ENCODE data around the gene PLEKHA8. TPM values are rescaled to one million over a fixed set of nuclear protein-coding genes. Genes with fewer than 3 reads are reported as not detected.

The PLEKHA8 gene
- total RNA-seq, 1 donor from 2014 or later = 62.1 TPM

DNA sequence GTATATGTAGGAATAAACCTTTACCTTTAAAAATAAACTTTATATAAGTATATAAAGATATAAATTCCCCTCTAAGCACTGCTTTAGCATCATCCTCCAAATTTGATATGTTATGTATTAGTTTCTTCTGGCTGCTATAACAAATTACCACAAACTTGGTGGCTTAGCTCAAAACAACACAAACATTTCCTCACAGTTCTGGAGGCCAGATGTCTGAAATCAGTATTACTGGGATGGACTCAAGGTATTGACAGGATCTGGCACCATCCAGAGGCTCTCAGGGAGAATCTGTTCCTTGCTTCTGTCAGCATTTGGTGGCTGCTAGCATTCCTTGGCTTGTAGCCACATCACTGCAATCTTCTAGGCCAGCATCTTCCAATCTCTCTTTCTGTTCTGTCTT, 31.9 kb upstream of the PLEKHA8 start:
- Mint-ChIP-seq H3K27me3 (no peaks in the 10 kb centered on the region), H3K4me3 (ENCODE audit: low read depth) (no peak overlapping the region), H3K4me1 (ENCODE audit: low read depth) (no peaks in the 10 kb centered on the region), H3K9me3 (ENCODE audit: low read depth) (peaks cover 19% of the 10 kb centered on the region), H3K27ac (no peak overlapping the region), H3K36me3 (ENCODE audit: insufficient read depth) (no peaks in the 10 kb centered on the region)
- TF ChIP-seq, protein P1, sequence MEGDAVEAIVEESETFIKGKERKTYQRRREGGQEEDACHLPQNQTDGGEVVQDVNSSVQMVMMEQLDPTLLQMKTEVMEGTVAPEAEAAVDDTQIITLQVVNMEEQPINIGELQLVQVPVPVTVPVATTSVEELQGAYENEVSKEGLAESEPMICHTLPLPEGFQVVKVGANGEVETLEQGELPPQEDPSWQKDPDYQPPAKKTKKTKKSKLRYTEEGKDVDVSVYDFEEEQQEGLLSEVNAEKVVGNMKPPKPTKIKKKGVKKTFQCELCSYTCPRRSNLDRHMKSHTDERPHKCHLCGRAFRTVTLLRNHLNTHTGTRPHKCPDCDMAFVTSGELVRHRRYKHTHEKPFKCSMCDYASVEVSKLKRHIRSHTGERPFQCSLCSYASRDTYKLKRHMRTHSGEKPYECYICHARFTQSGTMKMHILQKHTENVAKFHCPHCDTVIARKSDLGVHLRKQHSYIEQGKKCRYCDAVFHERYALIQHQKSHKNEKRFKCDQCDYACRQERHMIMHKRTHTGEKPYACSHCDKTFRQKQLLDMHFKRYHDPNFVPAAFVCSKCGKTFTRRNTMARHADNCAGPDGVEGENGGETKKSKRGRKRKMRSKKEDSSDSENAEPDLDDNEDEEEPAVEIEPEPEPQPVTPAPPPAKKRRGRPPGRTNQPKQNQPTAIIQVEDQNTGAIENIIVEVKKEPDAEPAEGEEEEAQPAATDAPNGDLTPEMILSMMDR (IDR thresholded peaks at IDR 0.05; ENCODE audit: unreplicated experiment) = no peak
- DNase-seq (ENCODE audit: low spot score, unreplicated experiment) = no peak

DNA sequence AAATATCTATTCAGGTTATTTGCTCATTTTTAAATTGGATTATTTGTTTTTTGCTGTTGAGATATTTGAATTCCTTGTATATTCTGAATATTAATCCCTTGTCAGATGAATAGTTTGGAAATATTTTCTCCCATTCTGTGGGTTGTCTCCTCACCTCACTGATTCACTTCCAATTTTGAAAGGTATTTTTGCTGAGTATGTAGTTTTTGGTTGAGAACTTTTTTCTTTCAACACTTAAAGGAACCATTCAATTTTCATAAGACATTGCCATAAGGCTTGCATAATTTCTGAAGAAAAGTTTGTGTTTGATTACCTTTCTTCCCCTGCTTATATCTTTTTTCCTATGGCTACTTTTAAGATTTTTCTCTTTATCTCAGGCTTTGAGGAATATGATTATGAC, 29.7 kb upstream of the PLEKHA8 start:
- no peaks in the 10 kb centered on the region for H3K36me3 Mint-ChIP-seq (ENCODE audit: insufficient read depth)
- peaks cover 16% of the 10 kb centered on the region for H3K9me3 Mint-ChIP-seq (ENCODE audit: low read depth)
- H3K27me3 Mint-ChIP-seq = no peaks in the 10 kb centered on the region
- DNase-seq (ENCODE audit: low spot score, unreplicated experiment) = no peak
- TF ChIP-seq, protein P1 (IDR thresholded peaks at IDR 0.05; ENCODE audit: unreplicated experiment) = no peak
- no peak overlapping the region for H3K27ac Mint-ChIP-seq
- no peak overlapping the region for H3K4me3 Mint-ChIP-seq (ENCODE audit: low read depth)
- peaks cover 2% of the 10 kb centered on the region for H3K4me1 Mint-ChIP-seq (ENCODE audit: low read depth)

DNA sequence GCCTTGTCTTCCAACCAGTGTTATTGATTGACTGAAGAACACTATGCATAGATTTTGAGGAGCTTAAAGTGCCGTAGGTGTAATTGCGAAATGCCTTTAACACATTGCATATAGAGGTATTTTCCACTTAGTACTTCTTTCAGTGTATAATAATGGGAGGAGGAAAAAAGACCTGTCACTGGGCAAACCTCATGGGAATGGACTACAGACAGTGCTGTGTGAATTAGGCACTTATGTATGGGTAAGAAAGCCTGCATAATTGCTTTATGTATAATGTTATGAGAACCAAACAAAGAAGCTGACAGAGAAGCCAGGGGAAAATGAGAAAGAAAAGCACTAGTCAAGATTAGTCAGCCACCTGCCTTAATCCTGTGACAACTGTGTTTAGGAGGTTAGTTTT, 26.2 kb upstream of the PLEKHA8 start:
- H3K4me3 Mint-ChIP-seq (ENCODE audit: low read depth) = no peak overlapping the region
- no peak overlapping the region for H3K27ac Mint-ChIP-seq
- DNase-seq (ENCODE audit: low spot score, unreplicated experiment) = no peak
- no peaks in the 10 kb centered on the region for H3K27me3 Mint-ChIP-seq
- TF ChIP-seq, protein P1 (IDR thresholded peaks at IDR 0.05; ENCODE audit: unreplicated experiment) = no peak
- H3K9me3 Mint-ChIP-seq (ENCODE audit: low read depth) = peaks cover 3% of the 10 kb centered on the region
- H3K4me1 Mint-ChIP-seq (ENCODE audit: low read depth) = peaks cover 2% of the 10 kb centered on the region
- no peaks in the 10 kb centered on the region for H3K36me3 Mint-ChIP-seq (ENCODE audit: insufficient read depth)

DNA sequence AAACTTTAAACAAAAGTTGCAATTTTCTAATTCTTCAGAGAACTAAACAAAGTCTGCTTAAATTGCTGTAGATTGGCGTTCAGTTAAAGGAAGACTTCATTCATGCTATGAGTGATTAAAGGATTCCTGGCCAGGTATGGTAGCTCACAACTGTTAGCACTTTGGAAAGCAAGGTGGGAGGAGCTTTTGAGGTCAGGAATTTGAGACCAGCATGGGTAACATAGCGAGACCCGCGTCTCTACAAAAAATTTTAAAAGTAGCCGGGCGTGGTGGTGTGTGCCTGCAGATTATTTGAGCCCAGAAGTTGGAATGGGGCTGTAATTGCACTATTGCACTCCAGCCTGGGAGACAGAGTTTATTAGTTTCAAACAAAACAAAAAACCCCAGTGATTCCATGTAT, 25.1 kb upstream of the PLEKHA8 start:
- Mint-ChIP-seq H3K36me3 (ENCODE audit: insufficient read depth) (no peaks in the 10 kb centered on the region), H3K4me3 (ENCODE audit: low read depth) (no peak overlapping the region), H3K27ac (no peak overlapping the region), H3K27me3 (no peaks in the 10 kb centered on the region), H3K9me3 (ENCODE audit: low read depth) (no peaks in the 10 kb centered on the region), H3K4me1 (ENCODE audit: low read depth) (peaks cover 2% of the 10 kb centered on the region)
- DNase-seq (ENCODE audit: low spot score, unreplicated experiment) = no peak
- TF ChIP-seq, protein P1 (IDR thresholded peaks at IDR 0.05; ENCODE audit: unreplicated experiment) = no peak

GRCh38 chr7:30005464-30005863, 22.7 kb upstream of the PLEKHA8 start:
- no peak for DNase-seq (ENCODE audit: low spot score, unreplicated experiment)
- Mint-ChIP-seq H3K4me1 (ENCODE audit: low read depth) (peaks cover 4% of the 10 kb centered on the region), H3K9me3 (ENCODE audit: low read depth) (no peaks in the 10 kb centered on the region), H3K4me3 (ENCODE audit: low read depth) (no peak overlapping the region), H3K27me3 (no peaks in the 10 kb centered on the region), H3K36me3 (ENCODE audit: insufficient read depth) (no peaks in the 10 kb centered on the region), H3K27ac (no peak overlapping the region)
- TF ChIP-seq, protein P1 (IDR thresholded peaks at IDR 0.05; ENCODE audit: unreplicated experiment) = no peak
